Adipocyte (in vitro differentiated cells): Measurements from ENCODE around the gene NBDY.
A peak's percentile ranks its signal among the peaks of the same experiment; 100 is the strongest.
"Not testable (repeated sequence)": the region's sequence is repeated elsewhere in the genome, so short reads cannot be mapped to it uniquely, and the experiment has no call there.

Experiments used
- DNase-seq: peaks from one replicate; pipeline ENCODE4 v3.0.0-alpha.2; 2015; ENCODE audit warnings: low read depth
- H3K27me3 ChIP-seq: replicated peaks from 2 replicates; pipeline ENCODE4 v1.7.0; 2013; ENCODE audit warnings: mild to moderate bottlenecking, low read length, moderate library complexity; ENCODE audit not compliant: control insufficient read depth, insufficient read depth
- H3K36me3 ChIP-seq: 2 replicates; pipeline ENCODE4 v1.7.0; 2013; ENCODE audit warnings: low read length, mild to moderate bottlenecking, moderate library complexity; ENCODE audit not compliant: control insufficient read depth, insufficient read depth, severe bottlenecking
- H3K4me1 ChIP-seq: 2 replicates; pipeline ENCODE4 v1.7.0; 2013; ENCODE audit warnings: mild to moderate bottlenecking, low read length, moderate library complexity; ENCODE audit not compliant: control insufficient read depth, insufficient read depth
- H3K4me3 ChIP-seq: 2 replicates; pipeline ENCODE4 v1.7.0; 2013; ENCODE audit warnings: mild to moderate bottlenecking, low read length, moderate library complexity
- H3K9ac ChIP-seq: 2 replicates; pipeline ENCODE4 v1.7.0; 2013; ENCODE audit warnings: mild to moderate bottlenecking, low read length, moderate library complexity
- H3K9me3 ChIP-seq: 2 replicates; pipeline ENCODE4 v1.7.0; 2013; ENCODE audit warnings: mild to moderate bottlenecking, low read length, moderate library complexity; ENCODE audit not compliant: control insufficient read depth

Gene NBDY

DNA sequence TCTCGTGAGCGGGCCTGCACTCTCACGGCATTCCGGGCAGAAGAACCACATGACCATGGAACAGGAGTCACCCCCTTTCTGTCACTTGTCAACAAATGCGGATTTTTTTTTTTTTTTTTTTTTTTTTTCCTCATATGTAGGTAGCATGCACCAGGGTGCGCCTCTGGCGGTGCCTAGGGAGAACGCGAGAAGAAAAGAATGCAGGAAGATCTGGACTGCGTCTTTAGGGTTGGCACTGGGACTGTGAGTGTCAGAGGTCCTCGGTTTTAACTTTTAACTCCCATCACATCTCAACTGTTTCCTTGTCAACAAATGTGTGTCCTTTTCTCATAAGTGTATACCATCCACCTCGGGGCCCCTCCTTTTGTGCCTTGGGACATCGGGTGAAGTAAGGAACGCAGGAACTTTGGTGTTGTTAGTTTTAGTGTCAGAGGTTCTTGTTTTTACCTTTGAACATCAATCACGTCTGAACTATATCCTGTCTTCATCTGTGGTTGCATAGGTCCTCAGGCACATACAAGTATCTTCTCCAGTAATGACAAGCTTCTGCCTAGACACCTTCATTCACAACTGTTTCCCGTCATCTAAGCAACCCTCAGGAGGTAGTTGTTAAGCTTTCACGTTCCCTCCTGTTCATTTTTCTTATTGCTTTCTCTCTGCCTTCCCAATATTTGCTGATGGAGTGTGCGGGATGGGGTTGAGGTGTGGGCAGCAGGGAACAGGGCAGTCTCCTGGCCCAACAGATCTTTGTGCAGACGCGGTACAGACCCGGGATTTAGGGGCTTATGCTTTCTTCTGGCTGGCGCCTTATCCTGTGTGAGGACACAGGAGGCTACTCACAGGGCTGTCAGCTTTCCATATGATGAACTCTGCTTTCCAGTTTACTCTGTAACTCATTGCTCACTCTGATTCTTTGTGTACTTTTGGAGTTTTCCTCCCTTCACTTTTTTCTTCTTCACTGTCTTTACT is 51.9 kb downstream of the NBDY start:
- not testable (repeated sequence) for H3K36me3 ChIP-seq, DNase-seq

DNA sequence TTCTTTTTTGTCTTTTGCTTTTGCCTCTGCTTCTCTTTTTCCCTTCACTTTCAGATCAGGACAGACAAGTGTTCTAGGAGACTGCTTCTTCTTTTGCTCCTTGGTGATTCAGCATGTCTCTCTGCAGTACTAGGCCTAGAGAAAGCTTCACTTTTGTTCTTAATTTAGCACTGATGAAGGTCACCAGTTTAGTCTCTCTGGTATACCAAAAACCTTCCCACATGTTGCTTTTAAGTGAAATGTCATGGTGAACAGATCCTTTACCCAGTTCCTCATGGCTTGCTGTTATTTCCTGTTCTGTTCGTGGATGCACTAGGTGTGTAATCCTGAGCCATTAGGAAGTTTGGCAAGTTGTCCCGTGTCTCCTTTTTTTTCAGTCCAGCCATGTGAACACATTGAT is 53.3 kb downstream of the NBDY start:
- no peaks in the 10 kb centered on the region for H3K36me3 ChIP-seq
- H3K9me3 ChIP-seq: no peaks in the 10 kb centered on the region
- DNase-seq: no peak
- no peaks in the 10 kb centered on the region for H3K4me1 ChIP-seq
- H3K27me3 ChIP-seq: no peaks in the 10 kb centered on the region
- H3K4me3 ChIP-seq: no peak overlapping the region
- H3K9ac ChIP-seq: no peak overlapping the region

More for the DNA sequence above, 51.9 kb downstream of the NBDY start:
- H3K9me3 ChIP-seq, H3K4me3 ChIP-seq, H3K4me1 ChIP-seq, H3K27me3 ChIP-seq, H3K9ac ChIP-seq: not testable (repeated sequence)

- DNase-seq: no peak
- H3K36me3 ChIP-seq: no peaks in the 10 kb centered on the region
- peak overlapping the region; percentile 81 for H3K9ac ChIP-seq
- no peaks in the 10 kb centered on the region for H3K4me1 ChIP-seq
- peak overlapping the region; percentile 77 for H3K4me3 ChIP-seq
- no peaks in the 10 kb centered on the region for H3K27me3 ChIP-seq
- no peaks in the 10 kb centered on the region for H3K9me3 ChIP-seq
These were observed 53.9 kb downstream of the NBDY start for GRCh38 chrX:56782791-56783449.

DNA sequence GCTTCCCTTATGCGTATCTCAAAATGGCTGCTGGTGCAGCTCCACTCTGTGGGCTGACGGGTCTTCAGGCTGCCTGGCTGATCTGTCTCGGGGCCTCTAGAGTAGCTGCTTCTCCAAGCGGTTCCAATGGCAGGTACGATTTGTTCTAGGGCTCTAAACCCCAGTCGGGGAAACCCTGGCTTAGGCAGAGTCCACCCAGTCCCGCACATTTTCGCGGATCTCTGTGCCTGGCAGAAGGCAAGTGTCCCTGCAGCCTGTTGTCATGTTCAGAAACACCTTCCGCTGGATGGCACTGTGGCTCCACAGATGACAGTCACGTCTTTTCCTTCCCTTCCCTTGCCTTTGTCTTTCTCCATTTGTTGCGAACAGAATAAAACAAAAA is 54.4 kb downstream of the NBDY start:
- Histone ChIP-seq H3K9ac (peak overlapping the region; percentile 81), H3K4me3 (peak overlapping the region; percentile 77), H3K9me3 (no peaks in the 10 kb centered on the region)

GRCh38 chrX:56783996-56784620 is 55.1 kb downstream of the NBDY start:
- no peak for DNase-seq
- Histone ChIP-seq H3K9ac (no peak overlapping the region), H3K27me3 (no peaks in the 10 kb centered on the region)

More for the DNA sequence above, 54.4 kb downstream of the NBDY start:
- H3K36me3 ChIP-seq: no peaks in the 10 kb centered on the region
- DNase-seq: no peak
- H3K27me3 ChIP-seq: no peaks in the 10 kb centered on the region
- no peaks in the 10 kb centered on the region for H3K4me1 ChIP-seq

DNA sequence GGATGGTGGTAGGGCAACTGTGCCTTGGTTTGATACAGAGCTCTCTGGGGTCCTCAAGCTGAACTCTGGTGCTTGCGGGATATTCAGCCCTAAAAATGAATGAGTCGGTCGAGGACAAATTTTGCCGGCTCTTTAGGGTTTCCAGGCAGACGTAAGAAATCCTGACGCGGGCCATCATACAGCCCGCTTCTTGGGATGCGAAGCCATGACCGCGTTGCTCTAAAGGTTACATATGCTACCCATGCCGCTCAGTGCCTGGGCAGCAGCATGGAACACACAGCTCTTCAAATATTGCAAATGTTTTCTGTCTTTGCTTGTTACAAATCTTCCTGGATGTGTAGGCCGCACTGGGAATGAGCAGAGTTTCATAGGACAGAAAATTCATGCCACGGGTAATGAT is 55.6 kb downstream of the NBDY start:
- no peaks in the 10 kb centered on the region for H3K4me1 ChIP-seq
- no peaks in the 10 kb centered on the region for H3K9me3 ChIP-seq
- no peaks in the 10 kb centered on the region for H3K36me3 ChIP-seq
- no peak for DNase-seq
- no peak overlapping the region for H3K4me3 ChIP-seq
- H3K9ac ChIP-seq: no peak overlapping the region
- no peaks in the 10 kb centered on the region for H3K27me3 ChIP-seq

More at GRCh38 chrX:56783996-56784620, 55.1 kb downstream of the NBDY start:
- no peaks in the 10 kb centered on the region for H3K36me3 ChIP-seq
- peak overlapping the region; percentile 77 for H3K4me3 ChIP-seq
- H3K4me1 ChIP-seq: no peaks in the 10 kb centered on the region
- H3K9me3 ChIP-seq: no peaks in the 10 kb centered on the region

GRCh38 chrX:56785442-56785841 is 56.4 kb downstream of the NBDY start:
- H3K4me1 ChIP-seq: no peaks in the 10 kb centered on the region
- no peak overlapping the region for H3K9ac ChIP-seq
- no peaks in the 10 kb centered on the region for H3K9me3 ChIP-seq
- no peaks in the 10 kb centered on the region for H3K36me3 ChIP-seq
- H3K27me3 ChIP-seq: no peaks in the 10 kb centered on the region
- no peak for DNase-seq
- H3K4me3 ChIP-seq: no peak overlapping the region

DNA sequence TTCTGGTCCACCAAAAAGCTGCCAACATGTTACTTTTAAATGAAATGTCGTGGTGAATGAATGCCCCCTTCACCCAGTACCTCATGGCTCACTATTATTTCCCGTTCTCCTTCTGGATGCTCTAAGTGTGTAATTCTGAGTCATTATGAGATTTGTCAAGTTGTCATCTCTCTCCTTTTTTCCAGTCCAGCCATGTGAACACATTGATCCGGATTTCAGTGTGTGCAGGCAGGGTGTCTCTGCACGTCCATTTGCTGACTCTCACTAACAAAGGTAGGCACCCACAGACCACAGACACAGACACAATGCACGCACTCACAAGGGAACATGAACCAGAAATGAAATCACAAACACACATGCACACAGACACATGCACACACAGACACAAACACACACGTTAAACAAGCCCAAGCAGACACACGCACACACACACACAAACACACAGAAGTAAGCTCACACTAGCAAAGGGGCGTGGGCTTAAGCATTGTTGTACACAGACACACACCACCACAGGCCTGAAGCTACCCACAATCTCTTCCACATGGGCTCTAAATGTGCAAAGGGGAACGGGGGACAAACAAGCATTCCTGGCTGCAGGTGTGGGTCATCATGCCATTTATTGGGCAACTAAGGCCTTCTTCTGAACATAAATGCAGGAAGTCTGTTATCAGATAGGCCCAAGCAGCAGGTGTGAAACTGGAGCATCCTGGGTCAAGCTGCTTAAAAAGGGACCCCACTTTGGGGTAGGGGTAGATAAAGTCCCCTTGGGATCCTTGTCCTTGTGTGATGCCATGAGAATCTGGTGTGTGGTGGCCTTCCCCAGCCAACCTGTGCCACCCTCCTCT is 58.1 kb downstream of the NBDY start:
- no peak for DNase-seq
- Histone ChIP-seq H3K4me3 (no peak overlapping the region), H3K9me3 (no peaks in the 10 kb centered on the region), H3K36me3 (no peaks in the 10 kb centered on the region), H3K27me3 (no peaks in the 10 kb centered on the region), H3K4me1 (no peaks in the 10 kb centered on the region), H3K9ac (no peak overlapping the region)

DNA sequence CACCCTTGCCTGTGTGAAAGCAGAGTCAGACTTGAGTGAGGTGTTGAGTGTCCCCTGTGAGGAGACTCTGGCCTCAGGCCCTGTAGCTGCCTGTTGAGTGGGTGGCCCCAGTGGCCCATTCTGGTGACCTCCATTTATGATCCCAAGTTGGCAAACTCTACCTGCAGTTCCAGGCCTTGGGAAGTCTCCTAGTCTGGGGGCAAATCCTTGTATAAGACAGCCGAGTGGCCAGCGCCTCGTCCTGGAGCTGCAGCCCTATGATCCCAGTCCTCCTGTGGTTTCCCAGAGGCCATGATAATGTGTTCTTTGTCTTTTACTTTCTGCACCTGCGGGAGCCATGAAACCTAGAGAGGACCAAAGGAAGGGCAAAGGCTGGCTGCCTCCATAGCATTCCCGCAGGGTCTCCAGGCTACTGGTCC is 58.7 kb downstream of the NBDY start:
- Histone ChIP-seq H3K27me3 (no peaks in the 10 kb centered on the region), H3K9me3 (no peaks in the 10 kb centered on the region), H3K4me1 (no peaks in the 10 kb centered on the region), H3K4me3 (no peak overlapping the region), H3K9ac (no peak overlapping the region), H3K36me3 (no peaks in the 10 kb centered on the region)
- no peak for DNase-seq

- H3K9me3 ChIP-seq: no peaks in the 10 kb centered on the region
- no peaks in the 10 kb centered on the region for H3K4me1 ChIP-seq
- H3K36me3 ChIP-seq: no peaks in the 10 kb centered on the region
- no peak for DNase-seq
- peak overlapping the region; percentile 10 for H3K4me3 ChIP-seq
- no peak overlapping the region for H3K9ac ChIP-seq
- no peaks in the 10 kb centered on the region for H3K27me3 ChIP-seq
These were observed 59.2 kb downstream of the NBDY start for GRCh38 chrX:56788229-56788628.
